Measurements from ENCODE around the gene CEMIP.

DNA sequence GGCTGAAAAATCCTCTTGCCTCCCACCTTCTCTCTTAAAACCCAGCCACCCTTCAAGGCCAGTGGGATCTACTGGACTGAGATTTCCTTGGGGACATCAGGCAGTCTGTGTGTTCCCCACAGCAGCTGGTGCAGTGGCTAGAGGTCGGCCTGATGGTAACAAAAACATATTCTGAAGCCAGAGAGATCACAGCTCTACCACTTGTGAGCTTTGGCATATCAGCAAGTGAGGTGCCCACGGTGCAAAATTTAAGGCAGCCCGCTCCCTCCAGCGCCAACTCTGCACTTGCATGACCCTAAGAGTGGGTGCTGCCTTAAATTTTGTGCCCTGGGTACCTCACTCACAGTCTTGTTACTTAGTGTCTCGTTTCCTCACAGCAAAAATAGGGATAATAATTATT lies 113.2 kb downstream of the CEMIP start:
- TF ChIP-seq, protein P1, sequence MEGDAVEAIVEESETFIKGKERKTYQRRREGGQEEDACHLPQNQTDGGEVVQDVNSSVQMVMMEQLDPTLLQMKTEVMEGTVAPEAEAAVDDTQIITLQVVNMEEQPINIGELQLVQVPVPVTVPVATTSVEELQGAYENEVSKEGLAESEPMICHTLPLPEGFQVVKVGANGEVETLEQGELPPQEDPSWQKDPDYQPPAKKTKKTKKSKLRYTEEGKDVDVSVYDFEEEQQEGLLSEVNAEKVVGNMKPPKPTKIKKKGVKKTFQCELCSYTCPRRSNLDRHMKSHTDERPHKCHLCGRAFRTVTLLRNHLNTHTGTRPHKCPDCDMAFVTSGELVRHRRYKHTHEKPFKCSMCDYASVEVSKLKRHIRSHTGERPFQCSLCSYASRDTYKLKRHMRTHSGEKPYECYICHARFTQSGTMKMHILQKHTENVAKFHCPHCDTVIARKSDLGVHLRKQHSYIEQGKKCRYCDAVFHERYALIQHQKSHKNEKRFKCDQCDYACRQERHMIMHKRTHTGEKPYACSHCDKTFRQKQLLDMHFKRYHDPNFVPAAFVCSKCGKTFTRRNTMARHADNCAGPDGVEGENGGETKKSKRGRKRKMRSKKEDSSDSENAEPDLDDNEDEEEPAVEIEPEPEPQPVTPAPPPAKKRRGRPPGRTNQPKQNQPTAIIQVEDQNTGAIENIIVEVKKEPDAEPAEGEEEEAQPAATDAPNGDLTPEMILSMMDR (IDR thresholded peaks at IDR 0.05) = no peak
- TF ChIP-seq JUND (IDR thresholded peaks at IDR 0.05) (no peak), POLR2AphosphoS5 (IDR thresholded peaks at IDR 0.05; ENCODE audit: low read depth, low read length) (no peak), EP300 (IDR thresholded peaks at IDR 0.05; ENCODE audit: borderline replicate concordance in 1 of 2, low read depth in 1 of 2, low read length in 1 of 2) (no peak), YY1 (IDR thresholded peaks at IDR 0.05; ENCODE audit: low read depth) (no peak)
- TF ChIP-seq, protein P2, sequence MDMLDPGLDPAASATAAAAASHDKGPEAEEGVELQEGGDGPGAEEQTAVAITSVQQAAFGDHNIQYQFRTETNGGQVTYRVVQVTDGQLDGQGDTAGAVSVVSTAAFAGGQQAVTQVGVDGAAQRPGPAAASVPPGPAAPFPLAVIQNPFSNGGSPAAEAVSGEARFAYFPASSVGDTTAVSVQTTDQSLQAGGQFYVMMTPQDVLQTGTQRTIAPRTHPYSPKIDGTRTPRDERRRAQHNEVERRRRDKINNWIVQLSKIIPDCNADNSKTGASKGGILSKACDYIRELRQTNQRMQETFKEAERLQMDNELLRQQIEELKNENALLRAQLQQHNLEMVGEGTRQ (IDR thresholded peaks at IDR 0.05; ENCODE audit: borderline replicate concordance, low read depth, low read length) = no peak
